DND-41 (cell line): ENCODE results near the gene ABHD15.

Experiments used
- ATAC-seq: fragments of 200-7000 bp; cut with Tn5 transposase; 3 replicates; pipeline ENCODE4 v1.9.1; 2021; ENCODE audit warnings: low read depth; ENCODE audit not compliant: insufficient read depth
- DNase-seq: peaks from one replicate; pipeline ENCODE4 v3.0.0-alpha.2; 2020
- H2AFZ ChIP-seq: 2 replicates; pipeline ENCODE4 v1.6.0; 2012; ENCODE audit warnings: low read depth, low read length
- H3K27ac ChIP-seq: 2 replicates; pipeline ENCODE4 v1.5.1; 2012; ENCODE audit warnings: low read length, inconsistent platforms
- H3K27me3 ChIP-seq: fragments of 200-600 bp; sonication (generic); 2 replicates; pipeline ENCODE4 v1.6.0; 2012; ENCODE audit warnings: low read length, mild to moderate bottlenecking, inconsistent platforms; ENCODE audit not compliant: insufficient read depth, poor library complexity
- H3K36me3 ChIP-seq: 2 replicates; pipeline ENCODE4 v1.5.1; 2012; ENCODE audit warnings: low read length, inconsistent platforms; ENCODE audit not compliant: insufficient read depth
- H3K4me1 ChIP-seq: 2 replicates; pipeline ENCODE4 v1.5.1; 2012; ENCODE audit warnings: mild to moderate bottlenecking, low read length; ENCODE audit not compliant: insufficient read depth
- H3K4me2 ChIP-seq: 2 replicates; pipeline ENCODE4 v1.6.0; 2012; ENCODE audit warnings: mild to moderate bottlenecking, moderate library complexity, low read length, inconsistent platforms; ENCODE audit not compliant: insufficient read depth
- H3K4me3 ChIP-seq, 2 experiments: fragments of 200-600 bp in 1 of 2; shearing (Covaris generic) in 1 of 2; 2 replicates each; pipeline ENCODE4 v1.5.1; 2012 to 2016; ENCODE audit warnings: inconsistent platforms in 2 of 2, low read length in 2 of 2, mild to moderate bottlenecking in 2 of 2, low read depth in 1 of 2, moderate library complexity in 1 of 2
- H3K79me2 ChIP-seq: 2 replicates; pipeline ENCODE4 v1.6.0; 2012; ENCODE audit warnings: low read length, inconsistent platforms; ENCODE audit not compliant: insufficient read depth
- H3K9ac ChIP-seq: 2 replicates; pipeline ENCODE4 v1.6.0; 2012; ENCODE audit warnings: low read depth, mild to moderate bottlenecking, inconsistent platforms, low read length, moderate library complexity
- H3K9me3 ChIP-seq: 2 replicates; pipeline ENCODE4 v1.5.1; 2012; ENCODE audit warnings: low read length, moderate library complexity, mild to moderate bottlenecking, inconsistent platforms; ENCODE audit not compliant: insufficient read depth, severe bottlenecking
- H4K20me1 ChIP-seq: 2 replicates; pipeline ENCODE4 v1.6.0; 2012; ENCODE audit warnings: low read length; ENCODE audit not compliant: insufficient read depth
- EZH2 ChIP-seq: IDR thresholded peaks from 3 replicates; pipeline ENCODE4 v1.6.1; 2012; ENCODE audit warnings: borderline replicate concordance, low read depth, mild to moderate bottlenecking, moderate library complexity, low read length, inconsistent platforms; ENCODE audit not compliant: severe bottlenecking
- TF ChIP-seq, protein P1 (sequence below): IDR thresholded peaks from 2 replicates; pipeline ENCODE4 v1.5.1; 2012; ENCODE audit warnings: borderline replicate concordance, low read length, moderate library complexity, mild to moderate bottlenecking; ENCODE audit not compliant: poor library complexity, severe bottlenecking; ENCODE audit errors: extremely low read depth

Gene ABHD15

GRCh38 chr17:29574732-29575510, 8.1 kb upstream of the ABHD15 start:
- ATAC-seq: no peak
- H3K4me2 ChIP-seq: no peak overlapping the region
- no peak for DNase-seq

GRCh38 chr17:29573871-29574731, 7.3 kb upstream of the ABHD15 start:
- TF ChIP-seq, protein P1, sequence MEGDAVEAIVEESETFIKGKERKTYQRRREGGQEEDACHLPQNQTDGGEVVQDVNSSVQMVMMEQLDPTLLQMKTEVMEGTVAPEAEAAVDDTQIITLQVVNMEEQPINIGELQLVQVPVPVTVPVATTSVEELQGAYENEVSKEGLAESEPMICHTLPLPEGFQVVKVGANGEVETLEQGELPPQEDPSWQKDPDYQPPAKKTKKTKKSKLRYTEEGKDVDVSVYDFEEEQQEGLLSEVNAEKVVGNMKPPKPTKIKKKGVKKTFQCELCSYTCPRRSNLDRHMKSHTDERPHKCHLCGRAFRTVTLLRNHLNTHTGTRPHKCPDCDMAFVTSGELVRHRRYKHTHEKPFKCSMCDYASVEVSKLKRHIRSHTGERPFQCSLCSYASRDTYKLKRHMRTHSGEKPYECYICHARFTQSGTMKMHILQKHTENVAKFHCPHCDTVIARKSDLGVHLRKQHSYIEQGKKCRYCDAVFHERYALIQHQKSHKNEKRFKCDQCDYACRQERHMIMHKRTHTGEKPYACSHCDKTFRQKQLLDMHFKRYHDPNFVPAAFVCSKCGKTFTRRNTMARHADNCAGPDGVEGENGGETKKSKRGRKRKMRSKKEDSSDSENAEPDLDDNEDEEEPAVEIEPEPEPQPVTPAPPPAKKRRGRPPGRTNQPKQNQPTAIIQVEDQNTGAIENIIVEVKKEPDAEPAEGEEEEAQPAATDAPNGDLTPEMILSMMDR: no peak
- TF ChIP-seq EZH2: no peak
- Histone ChIP-seq H3K4me3 (no peak overlapping the region), H4K20me1 (peaks cover 59% of the 10 kb centered on the region; the same call in 1 of the 2 replicates), H3K36me3 (peaks cover 71% of the 10 kb centered on the region), H3K27me3 (no peaks in the 10 kb centered on the region), H3K9me3 (no peaks in the 10 kb centered on the region), H3K79me2 (peaks cover 12% of the 10 kb centered on the region), H3K4me2 (no peak overlapping the region), H3K4me1 (peaks cover 15% of the 10 kb centered on the region), H3K9ac (no peak overlapping the region), H3K27ac (no peak overlapping the region), H2AFZ (no peak overlapping the region)
- no peak for DNase-seq
- no peak for ATAC-seq

More at GRCh38 chr17:29574732-29575510, 8.1 kb upstream of the ABHD15 start:
- H3K79me2 ChIP-seq: peaks cover 6% of the 10 kb centered on the region
- H2AFZ ChIP-seq: no peak overlapping the region
- H3K9me3 ChIP-seq: no peaks in the 10 kb centered on the region
- H3K36me3 ChIP-seq: peaks cover 79% of the 10 kb centered on the region
- H3K4me3 ChIP-seq: no peak overlapping the region
- H4K20me1 ChIP-seq: peaks cover 60% of the 10 kb centered on the region
- H3K27me3 ChIP-seq: no peaks in the 10 kb centered on the region
- no peak for TF ChIP-seq EZH2
- TF ChIP-seq, protein P1: no peak
- peaks cover 7% of the 10 kb centered on the region for H3K4me1 ChIP-seq
- H3K27ac ChIP-seq: 0 out of 2 replicates have a peak overlapping the region, but pooled peaks have one; percentile 10
- no peak overlapping the region for H3K9ac ChIP-seq

- DNase-seq (no peak), ATAC-seq (no peak)
- Histone ChIP-seq H3K4me2 (no peak overlapping the region), H2AFZ (no peak overlapping the region), H3K79me2 (peaks cover 16% of the 10 kb centered on the region), H3K27me3 (no peaks in the 10 kb centered on the region), H3K36me3 (peaks cover 68% of the 10 kb centered on the region), H3K9ac (no peak overlapping the region), H4K20me1 (peaks cover 54% of the 10 kb centered on the region; the same call in 1 of the 2 replicates), H3K4me3 (no peak overlapping the region), H3K9me3 (no peaks in the 10 kb centered on the region), H3K4me1 (peaks cover 18% of the 10 kb centered on the region), H3K27ac (no peak overlapping the region)
- TF ChIP-seq, protein P1: no peak
- TF ChIP-seq EZH2: no peak
Observed at GRCh38 chr17:29573558-29573869, 6.7 kb upstream of the ABHD15 start.
